Kidney (tissue), 14 donors: ENCODE measurements around the gene NXPH2. TPM values are rescaled to one million over a fixed set of nuclear protein-coding genes. Genes with fewer than 3 reads are reported as not detected.

Experiments used
- DNase-seq, 5 donors: peaks; one replicate each; pipeline ENCODE4 v3.0.0-alpha.2; 2013 to 2020
- FAIRE-seq: peaks from 2 replicates; lab custom pipeline; 2012; peaks lifted over from hg19 to GRCh38; lab: Jason Lieb, UNC
- H3K27ac ChIP-seq, 2 donors: one replicate each; pipeline ENCODE4 v1.7.0; 2013; ENCODE audit warnings: low read depth in 2 of 2, low read length in 2 of 2, inconsistent platforms in 1 of 2
- H3K27me3 ChIP-seq: one replicate; pipeline ENCODE4 v1.7.1; 2013; ENCODE audit warnings: low read length, inconsistent platforms; ENCODE audit not compliant: control insufficient read depth, insufficient read depth
- H3K36me3 ChIP-seq, 3 donors: one replicate each; pipeline versions ENCODE4 v1.7.0 to v1.7.1; 2013; ENCODE audit warnings: low read length in 3 of 3, control low read depth in 1 of 3, inconsistent platforms in 1 of 3; ENCODE audit not compliant: insufficient read depth in 3 of 3, control insufficient read depth in 2 of 3
- H3K4me1 ChIP-seq, 3 donors: one replicate each; pipeline versions ENCODE4 v1.7.0 to v1.7.1; 2013; ENCODE audit warnings: low read length in 3 of 3, inconsistent platforms in 1 of 3, low read depth in 1 of 3; ENCODE audit not compliant: control insufficient read depth in 2 of 3, insufficient read depth in 2 of 3
- H3K4me3 ChIP-seq, 3 donors: one replicate each; pipeline versions ENCODE4 v1.7.0 to v1.8.1; 2013; ENCODE audit warnings: low read length in 3 of 3, control low read depth in 1 of 3, inconsistent platforms in 1 of 3
- H3K9ac ChIP-seq, 3 donors: one replicate each; pipeline versions ENCODE4 v1.7.0 to v1.7.1; 2013; ENCODE audit warnings: low read length in 3 of 3, control low read depth in 1 of 3, inconsistent platforms in 1 of 3
- H3K9me3 ChIP-seq, 3 donors: one replicate each; pipeline versions ENCODE4 v1.7.0 to v1.7.1; 2013; ENCODE audit warnings: low read length in 3 of 3, control low read depth in 1 of 3, inconsistent platforms in 1 of 3; ENCODE audit not compliant: control insufficient read depth in 2 of 3, insufficient read depth in 1 of 3
- CTCF ChIP-seq: IDR thresholded peaks from 3 replicates; pipeline ENCODE4 v1.5.1; 2012; ENCODE audit warnings: mild to moderate bottlenecking, moderate library complexity, borderline replicate concordance; ENCODE audit not compliant: insufficient read depth; ENCODE audit errors: extremely low read depth
- intact Hi-C: fragments of 100-400 bp; cut with DNase I; formaldehyde crosslinking; loops from one replicate; pipeline ENCODE4 v1.11.1; 2022
- polyA plus RNA-seq: library from polyadenylated mRNA; stranded (reverse); fragments of 350-450 nt; fragmentation: Illumina TruSeq; extraction: RNeasy Lipid Tissue Mini Kit (QIAGEN cat#74804); gene quantifications from one replicate; pipeline ENCODE4 v1.2.3, GENCODE V29; 2014; ENCODE audit warnings: low read depth, low replicate concordance; ENCODE audit not compliant: insufficient read depth
- total RNA-seq: library from RNA; stranded (reverse); fragmentation: NEBNext Ultra II Directional; extraction: Animal tissue kit (Norgen Biotek cat#: 25700); gene quantifications from one replicate; pipeline ENCODE4 v1.2.1, GENCODE V29; 2021
- donor health status: control.
- donor health status: control.
- donor health status: control.
- donor health status: control.
- donor health status: control.
- donor health status: DM: yes; HTN: yes; CAD: no.
- donor health status: Normal renal cell carcinoma (clear cell type).

NXPH2 gene
- total and polyA plus RNA-seq, 2 donors from 2014 or later: 0.57 to 2.2 TPM

- Histone ChIP-seq H3K27me3 (no peaks in the 10 kb centered on the region), H3K9ac (no peak overlapping the region), H3K27ac (no peak overlapping the region), H3K4me3 (no peak overlapping the region), H3K9me3 (no peaks in the 10 kb centered on the region), H3K36me3 (no peaks in the 10 kb centered on the region), H3K4me1 (no peaks in the 10 kb centered on the region)
- no peak for TF ChIP-seq CTCF
- FAIRE-seq: no peak
- intact Hi-C loops: no loop called here
- DNase-seq: no peak
Measured at GRCh38 chr2:138726681-138727080, 53.5 kb downstream of the NXPH2 start.

- H3K36me3 ChIP-seq: no peaks in the 10 kb centered on the region
- H3K9me3 ChIP-seq: no peaks in the 10 kb centered on the region
- no peaks in the 10 kb centered on the region for H3K4me1 ChIP-seq
- DNase-seq (no peak), FAIRE-seq (no peak)
- no peak for TF ChIP-seq CTCF
- no peak overlapping the region for H3K9ac ChIP-seq
- no peak overlapping the region for H3K27ac ChIP-seq
- no peaks in the 10 kb centered on the region for H3K27me3 ChIP-seq
- intact Hi-C loops: no loop called here
- H3K4me3 ChIP-seq: peak overlapping the region in 1 of 3 donors; percentile 10
Measured at GRCh38 chr2:138724729-138725459, 55.3 kb downstream of the NXPH2 start.

- TF ChIP-seq CTCF: no peak
- DNase-seq (no peak), FAIRE-seq (no peak)
- no peak overlapping the region for H3K4me3 ChIP-seq
- no peaks in the 10 kb centered on the region for H3K36me3 ChIP-seq
- no peak overlapping the region for H3K9ac ChIP-seq
- intact Hi-C loops: no loop called here
- H3K9me3 ChIP-seq: no peaks in the 10 kb centered on the region
- no peak overlapping the region for H3K27ac ChIP-seq
- no peaks in the 10 kb centered on the region for H3K4me1 ChIP-seq
- H3K27me3 ChIP-seq: no peaks in the 10 kb centered on the region
Measured at GRCh38 chr2:138724327-138724726, 55.9 kb downstream of the NXPH2 start.
